Germinal center (tissue), 1 donor: ENCODE measurements around the gene FSTL4.
"Not testable (repeated sequence)": the region's sequence is repeated elsewhere in the genome, so short reads cannot be mapped to it uniquely, and the experiment has no call there.

Experiments
- DNase-seq: peaks from one replicate; pipeline ENCODE4 v3.0.0; 2012; ENCODE audit warnings: mixed read lengths, low spot score

The FSTL4 gene

GRCh38 chr5:133222040-133222439 lies 390.3 kb downstream of the FSTL4 start:
- DNase-seq, result no peak

- no peak for DNase-seq
These were observed 391.3 kb downstream of the FSTL4 start for GRCh38 chr5:133220851-133221674.

GRCh38 chr5:133219296-133219695 lies 393.0 kb downstream of the FSTL4 start:
- no peak for DNase-seq

DNA sequence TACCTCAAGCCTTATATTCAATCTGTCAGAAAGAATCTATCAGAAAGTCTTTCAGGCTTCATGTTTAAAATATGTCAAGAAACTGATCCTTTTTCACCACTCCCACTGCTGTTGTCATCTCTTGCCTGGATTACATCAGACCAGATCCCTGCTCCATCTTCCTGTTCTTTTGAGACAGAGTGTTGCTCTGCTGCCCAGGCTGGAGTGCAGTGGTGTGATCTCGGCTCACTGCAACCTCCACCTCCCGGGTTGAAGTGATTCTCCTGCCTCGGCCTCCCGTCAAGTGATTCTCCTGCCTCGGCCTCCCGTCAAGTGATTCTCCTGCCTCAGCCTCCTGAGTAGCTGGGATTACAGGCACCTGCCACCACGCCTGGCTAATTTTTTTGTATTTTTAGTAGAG lies 396.2 kb downstream of the FSTL4 start:
- DNase-seq, result not testable (repeated sequence)

DNA sequence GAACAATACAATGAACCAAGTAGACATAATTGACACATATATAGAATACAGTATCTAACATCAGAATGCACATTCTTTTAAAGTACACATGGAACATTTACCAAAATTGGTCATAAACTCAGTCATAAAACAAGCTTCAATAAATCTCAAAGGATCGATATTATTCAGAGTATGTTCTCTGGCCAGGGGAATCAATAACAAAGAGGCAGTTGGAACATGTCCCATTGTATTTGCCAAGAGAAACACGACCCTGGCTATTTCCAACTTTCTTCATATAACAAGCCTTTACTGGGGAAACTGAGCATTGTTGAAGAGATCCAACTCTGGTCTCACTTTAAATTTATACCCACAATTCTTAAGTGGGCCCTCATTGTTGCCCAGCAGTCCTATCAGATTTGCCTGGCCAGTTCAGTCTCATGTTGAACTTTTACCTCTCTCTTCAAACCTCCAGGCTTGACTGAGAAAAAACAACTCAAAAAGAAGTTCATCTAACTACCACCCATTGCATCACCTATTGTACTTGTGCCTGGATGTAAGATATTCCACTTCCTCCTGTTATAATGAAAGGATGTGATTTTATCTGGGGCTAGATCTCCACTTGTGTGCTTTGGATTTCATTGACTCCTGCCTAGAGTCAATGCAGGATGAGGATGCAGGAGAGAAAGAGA lies 398.1 kb downstream of the FSTL4 start:
- no peak for DNase-seq

GRCh38 chr5:133205649-133206048 lies 406.7 kb downstream of the FSTL4 start:
- no peak for DNase-seq

GRCh38 chr5:133205204-133205603 lies 407.1 kb downstream of the FSTL4 start:
- no peak for DNase-seq

- no peak for DNase-seq
These were observed 408.7 kb downstream of the FSTL4 start for GRCh38 chr5:133203317-133204305.

- DNase-seq, result no peak
These were observed 410.2 kb downstream of the FSTL4 start for GRCh38 chr5:133202066-133202665.

DNA sequence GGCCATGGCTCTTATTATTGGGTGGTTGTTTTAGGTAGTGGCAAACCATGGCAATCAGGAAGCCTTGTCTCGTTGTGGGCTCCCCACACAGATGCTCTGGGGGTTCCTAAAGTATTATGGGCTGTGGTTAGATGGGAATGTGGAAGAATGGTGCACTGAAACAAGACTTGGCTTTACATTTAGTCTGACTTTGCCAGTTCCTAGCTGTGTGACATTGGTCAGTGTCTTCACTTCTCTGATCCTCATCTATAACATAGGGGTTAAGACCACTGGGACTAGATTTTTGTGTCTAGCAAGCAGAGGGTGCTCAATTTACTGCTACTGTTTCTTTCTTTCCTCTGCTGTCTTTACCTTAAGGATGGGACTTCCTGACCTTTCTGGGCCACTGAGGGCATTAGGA lies 411.0 kb downstream of the FSTL4 start:
- DNase-seq, result no peak

- DNase-seq, result no peak
These were observed 412.1 kb downstream of the FSTL4 start for GRCh38 chr5:133200256-133200655.

DNA sequence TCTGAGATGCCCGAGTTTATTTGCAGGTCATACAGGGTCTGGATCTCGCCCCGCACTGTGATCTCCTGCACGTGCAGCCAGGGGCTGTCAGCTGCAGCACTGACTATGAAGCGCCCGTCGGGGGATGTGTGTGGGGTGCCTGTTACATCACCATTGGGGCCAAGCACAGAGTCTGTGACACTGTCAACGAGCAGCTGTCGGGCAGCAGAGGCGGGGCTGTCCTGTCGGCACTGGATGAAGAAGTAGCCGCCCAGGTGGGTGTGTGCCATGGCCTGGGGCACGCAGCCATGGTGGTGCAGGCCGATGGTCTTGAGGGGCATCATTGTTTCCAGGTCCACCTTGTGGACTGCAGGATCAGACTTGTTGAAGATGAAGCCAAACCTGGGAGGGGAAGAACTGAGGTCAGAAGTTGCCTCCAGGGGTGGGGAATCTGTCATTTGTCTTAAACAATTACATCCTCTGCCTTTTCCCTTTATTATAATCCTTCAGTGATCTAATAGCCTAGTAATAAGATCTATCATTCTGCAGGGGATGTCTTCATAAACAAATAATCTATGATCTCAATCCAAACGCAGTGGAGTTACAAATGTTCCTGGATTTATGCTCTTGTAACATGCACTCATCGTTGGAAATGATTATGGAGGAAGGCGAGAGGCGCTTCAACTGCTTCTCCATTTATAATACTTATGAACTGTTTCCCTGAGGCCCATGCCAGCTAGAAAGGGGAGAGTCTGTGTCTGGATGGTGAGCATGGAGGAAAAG lies 412.7 kb downstream of the FSTL4 start:
- DNase-seq, result no peak

- no peak for DNase-seq
These were observed 413.8 kb downstream of the FSTL4 start for GRCh38 chr5:133198511-133198910.

GRCh38 chr5:133196441-133197085 lies 415.8 kb downstream of the FSTL4 start:
- DNase-seq, result no peak

DNA sequence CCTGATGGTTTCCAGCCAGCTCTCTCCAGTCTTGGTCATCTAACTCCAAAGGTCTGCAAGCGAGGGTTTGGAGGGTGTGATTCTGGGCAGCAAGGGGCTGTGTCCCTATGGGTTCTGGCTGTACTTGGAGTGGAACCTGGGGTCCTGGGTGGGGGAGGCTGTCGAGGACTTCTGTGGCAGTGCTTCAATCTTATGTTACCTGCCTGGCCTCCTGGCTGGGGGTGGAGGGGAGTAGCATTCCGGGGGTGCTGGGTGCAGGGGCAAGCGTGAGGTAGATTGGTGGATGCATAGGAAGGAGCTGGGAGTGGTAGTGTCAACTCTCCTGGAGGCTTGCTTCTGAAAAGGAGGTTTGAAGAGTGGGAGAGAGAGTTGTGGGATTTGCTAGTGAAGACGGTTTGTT lies 417.1 kb downstream of the FSTL4 start:
- no peak for DNase-seq

- no peak for DNase-seq
These were observed 418.5 kb downstream of the FSTL4 start for GRCh38 chr5:133193794-133194193.

- DNase-seq, result no peak
These were observed 419.6 kb downstream of the FSTL4 start for GRCh38 chr5:133192716-133193115.

GRCh38 chr5:133189881-133190280 lies 422.5 kb downstream of the FSTL4 start:
- DNase-seq, result no peak

GRCh38 chr5:133179405-133179804 lies 432.9 kb downstream of the FSTL4 start:
- DNase-seq, result no peak

- DNase-seq, result not testable (repeated sequence)
These were observed 441.5 kb downstream of the FSTL4 start for GRCh38 chr5:133170756-133171387.
